NCI-H2171 (cell line): ENCODE data around the gene HNF4A.

Experiments
- DNase-seq: peaks from one replicate; lab custom pipeline; 2025; lab: John Stamatoyannopoulos, UW

Gene HNF4A

GRCh38 chr20:44406572-44407137, 51.2 kb downstream of the HNF4A start:
- DNase-seq: no peak

GRCh38 chr20:44407402-44408184, 52.1 kb downstream of the HNF4A start:
- no peak for DNase-seq

GRCh38 chr20:44409132-44409600, 53.7 kb downstream of the HNF4A start:
- no peak for DNase-seq

GRCh38 chr20:44410583-44411019, 55.1 kb downstream of the HNF4A start:
- DNase-seq: no peak

- DNase-seq: no peak
Measured at GRCh38 chr20:44411020-44411756, 55.7 kb downstream of the HNF4A start.

- DNase-seq: no peak
Measured at GRCh38 chr20:44411757-44412401, 56.4 kb downstream of the HNF4A start.

- DNase-seq: no peak
Measured at GRCh38 chr20:44412402-44413144, 57.1 kb downstream of the HNF4A start.

- no peak for DNase-seq
Measured at GRCh38 chr20:44413575-44414345, 58.3 kb downstream of the HNF4A start.

GRCh38 chr20:44414346-44414714, 58.8 kb downstream of the HNF4A start:
- DNase-seq: no peak

- no peak for DNase-seq
Measured at GRCh38 chr20:44414808-44415207, 59.3 kb downstream of the HNF4A start.

GRCh38 chr20:44415833-44416715, 60.6 kb downstream of the HNF4A start:
- DNase-seq: no peak

GRCh38 chr20:44418069-44418905, 62.8 kb downstream of the HNF4A start:
- no peak for DNase-seq

- no peak for DNase-seq
Measured at GRCh38 chr20:44419131-44419844, 63.8 kb downstream of the HNF4A start.

GRCh38 chr20:44420497-44420896, 65.0 kb downstream of the HNF4A start:
- no peak for DNase-seq

GRCh38 chr20:44422083-44422482, 66.6 kb downstream of the HNF4A start:
- no peak for DNase-seq

- no peak for DNase-seq
Measured at GRCh38 chr20:44423480-44423879, 68.0 kb downstream of the HNF4A start.

- no peak for DNase-seq
Measured at GRCh38 chr20:44424039-44424495, 68.6 kb downstream of the HNF4A start.

- no peak for DNase-seq
Measured at GRCh38 chr20:44425923-44426322, 70.4 kb downstream of the HNF4A start.
